EL (cell line): ENCODE data around the gene ABCC1.
A peak's percentile ranks its signal among the peaks of the same experiment; 100 is the strongest.
"Not testable (repeated sequence)": the region's sequence is repeated elsewhere in the genome, so short reads cannot be mapped to it uniquely, and the experiment has no call there.

Experiments used
- DNase-seq: peaks from one replicate; pipeline ENCODE4 v3.0.0-alpha.2; 2016

The ABCC1 gene

DNA sequence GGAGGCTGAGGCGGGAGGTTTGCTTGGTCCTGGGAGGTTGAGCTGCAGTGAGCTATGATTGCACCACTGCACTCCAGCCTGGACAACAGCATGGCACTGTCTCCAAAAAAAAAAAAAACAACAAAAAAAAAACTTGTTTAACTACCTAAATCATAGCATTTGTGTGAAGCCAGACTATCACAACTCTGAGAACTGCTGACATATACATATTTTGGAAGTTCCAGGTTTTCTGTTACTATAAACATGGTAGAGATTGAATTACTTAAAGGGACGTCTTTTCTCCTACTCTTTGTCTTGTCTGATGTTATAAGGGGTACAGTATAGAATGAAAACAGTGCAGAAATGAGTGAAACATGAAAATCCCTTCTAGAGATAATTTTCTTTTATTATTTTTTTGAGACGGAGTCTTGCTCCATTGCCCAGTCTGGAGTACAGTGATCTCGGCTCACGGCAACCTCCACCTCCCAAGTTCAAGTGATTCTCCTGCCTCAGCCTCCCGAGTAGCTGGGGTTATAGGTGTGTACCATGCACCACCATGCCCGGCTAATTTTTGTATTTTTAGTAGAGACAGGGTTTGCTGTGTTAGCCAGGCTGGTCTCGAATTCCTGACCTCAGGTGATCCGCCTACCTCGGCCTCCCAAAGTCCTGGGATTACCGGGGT, 18.4 kb downstream of the ABCC1 start:
- DNase-seq: no peak

- no peak for DNase-seq
Observed at GRCh38 chr16:15970202-15970601, 20.8 kb downstream of the ABCC1 start.

GRCh38 chr16:15970743-15971439, 21.5 kb downstream of the ABCC1 start:
- DNase-seq: no peak

GRCh38 chr16:15971440-15971815, 22.0 kb downstream of the ABCC1 start:
- DNase-seq: no peak

DNA sequence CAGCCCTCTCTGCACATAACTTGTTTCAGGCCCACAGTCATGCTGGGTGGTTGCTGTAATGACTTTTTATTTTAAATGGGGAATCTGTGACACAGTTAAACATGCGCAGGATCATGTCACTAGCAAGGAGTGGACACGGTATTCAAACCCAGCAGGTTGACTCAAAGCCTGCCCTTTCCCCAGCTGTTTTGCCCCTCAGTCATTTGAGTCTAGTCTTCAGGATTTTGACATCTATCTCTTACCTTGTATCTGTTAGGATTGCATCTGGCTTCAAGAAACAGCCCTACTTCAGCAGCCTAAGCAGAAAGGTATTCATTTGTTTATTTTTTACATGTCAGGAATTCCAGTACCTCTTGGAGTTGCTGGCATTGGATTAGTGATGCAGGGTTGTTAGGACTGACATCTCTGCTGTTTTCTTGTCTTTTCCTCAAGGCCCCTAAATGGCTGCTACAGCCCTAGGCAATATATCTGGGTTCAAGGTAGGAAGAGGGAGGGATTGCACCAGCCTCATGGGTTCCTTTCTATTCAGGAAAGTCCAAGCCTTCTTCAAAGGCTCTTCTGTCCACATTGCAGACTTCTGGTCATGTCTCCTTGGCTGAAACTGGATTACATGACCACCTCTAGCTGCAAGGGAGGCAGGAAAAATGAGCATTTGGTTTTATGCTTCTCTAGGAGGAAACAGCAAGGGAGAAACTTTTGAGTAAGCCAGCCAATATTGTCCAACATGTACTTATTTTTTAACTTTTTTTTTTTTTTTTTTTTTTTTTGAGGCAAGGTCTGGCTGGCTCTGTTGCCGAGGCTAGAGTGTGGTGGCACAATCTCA, 22.8 kb downstream of the ABCC1 start:
- peak; percentile 44 for DNase-seq

GRCh38 chr16:15973421-15973820, 24.0 kb downstream of the ABCC1 start:
- peak; percentile 52 for DNase-seq

- DNase-seq: no peak
Observed at GRCh38 chr16:15974057-15974456, 24.6 kb downstream of the ABCC1 start.

GRCh38 chr16:15975172-15975571, 25.8 kb downstream of the ABCC1 start:
- DNase-seq: no peak

- no peak for DNase-seq
Observed at GRCh38 chr16:15976225-15976812, 26.9 kb downstream of the ABCC1 start.

- no peak for DNase-seq
Observed at GRCh38 chr16:15976929-15977637, 27.7 kb downstream of the ABCC1 start.

DNA sequence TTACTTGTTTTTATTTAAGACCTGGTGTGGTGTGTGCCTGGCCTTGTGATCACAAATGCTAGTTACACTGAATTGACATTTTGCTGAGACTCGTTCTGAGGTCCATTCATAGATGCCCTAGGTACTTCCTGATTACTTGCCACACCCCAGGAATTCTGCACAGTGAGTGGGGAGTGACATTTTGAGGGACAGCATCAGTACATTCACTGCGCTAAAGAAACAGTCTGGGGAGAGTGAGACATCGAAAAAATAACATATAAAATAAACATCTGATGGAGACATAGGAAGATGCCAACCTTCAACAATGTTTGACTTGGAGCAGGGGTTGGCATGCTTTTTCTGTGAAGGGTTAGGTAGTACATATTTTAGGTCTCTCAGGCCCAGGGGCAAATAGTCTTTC, 30.4 kb downstream of the ABCC1 start:
- no peak for DNase-seq

- no peak for DNase-seq
Observed at GRCh38 chr16:15980329-15980728, 30.9 kb downstream of the ABCC1 start.

DNA sequence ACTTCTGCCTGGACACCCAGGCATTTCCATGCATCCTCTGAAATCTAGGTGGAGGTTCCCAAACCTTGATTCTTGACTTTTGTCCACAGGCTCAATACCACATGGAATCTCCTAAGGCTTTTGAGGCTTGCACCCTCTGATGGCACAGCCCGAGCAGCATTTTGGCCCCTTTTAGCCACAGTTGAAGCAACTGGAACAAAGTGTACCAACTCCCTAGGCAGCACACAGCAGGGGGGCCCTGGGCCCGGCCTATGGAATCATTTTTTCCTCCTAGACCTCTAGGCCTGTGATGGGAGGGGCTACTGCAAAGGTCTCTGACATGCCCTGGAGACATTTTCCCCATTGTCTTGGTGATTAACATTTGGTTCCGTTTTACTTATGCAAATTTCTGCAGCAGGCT, 32.0 kb downstream of the ABCC1 start:
- DNase-seq: no peak

- DNase-seq: not testable (repeated sequence)
Observed at GRCh38 chr16:15982194-15982915, 32.9 kb downstream of the ABCC1 start.

DNA sequence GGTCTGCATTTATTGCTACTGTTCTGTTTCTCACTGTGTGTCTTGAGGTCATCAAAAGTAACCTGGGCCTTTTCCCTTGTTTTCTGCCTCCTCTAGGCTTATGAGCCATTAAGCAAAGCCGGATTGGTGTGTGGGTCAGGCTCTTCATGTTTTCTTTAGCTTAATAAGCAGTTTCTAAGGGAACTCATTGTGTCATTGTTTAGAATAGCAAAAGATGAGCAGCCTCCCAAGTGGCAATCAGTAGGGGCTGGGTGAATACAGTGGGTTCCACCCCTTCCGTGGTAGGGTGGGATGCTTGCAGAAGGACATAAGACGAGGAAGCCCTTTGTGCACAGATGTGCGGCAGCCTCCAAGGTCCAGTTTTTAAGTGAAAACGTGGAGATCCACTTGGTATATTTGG, 34.5 kb downstream of the ABCC1 start:
- DNase-seq: no peak

- DNase-seq: no peak
Observed at GRCh38 chr16:15985144-15985543, 35.7 kb downstream of the ABCC1 start.

GRCh38 chr16:15986261-15986660, 36.8 kb downstream of the ABCC1 start:
- no peak for DNase-seq

GRCh38 chr16:15988268-15989013, 39.0 kb downstream of the ABCC1 start:
- DNase-seq: peak; percentile 42

- no peak for DNase-seq
Observed at GRCh38 chr16:15990902-15991301, 41.5 kb downstream of the ABCC1 start.

GRCh38 chr16:15993128-15993527, 43.7 kb downstream of the ABCC1 start:
- DNase-seq: no peak

- DNase-seq: peak; percentile 45
Observed at GRCh38 chr16:15993541-15993940, 44.1 kb downstream of the ABCC1 start.
